Omental fat pad (tissue), 4 donors: ENCODE results near the gene CPXM1. TPM values are rescaled to one million over a fixed set of nuclear protein-coding genes. Genes with fewer than 3 reads are reported as not detected.

ENCODE experiments used
- ATAC-seq: fragments of 150-250 bp; one replicate; pipeline ENCODE4 v1.9.1; 2016; ENCODE audit warnings: mild to moderate bottlenecking, moderate library complexity; ENCODE audit not compliant: low FRiP score
- DNase-seq: peaks from one replicate; pipeline ENCODE4 v3.0.0-alpha.2; 2019; ENCODE audit warnings: low spot score
- CTCF ChIP-seq, 3 donors: fragments of 450-650 bp; IDR thresholded peaks; one replicate each; pipeline ENCODE4 v1.5.1; 2016 to 2017; ENCODE audit warnings: antibody characterized with exemption in 3 of 3, mild to moderate bottlenecking in 3 of 3, moderate library complexity in 2 of 3
- total RNA-seq, 4 donors: library from RNA; depleted of rRNA; stranded (reverse); fragments of >200 nt; gene quantifications; one replicate each; pipeline ENCODE4 v1.1.0, GENCODE V29; 2016

Gene CPXM1
- total RNA-seq, 4 donors from 2014 or later, result 22.1 to 74.1 (median 32.3) TPM

GRCh38 chr20:2763186-2763585 lies 37.2 kb downstream of the CPXM1 start:
- TF ChIP-seq CTCF (IDR thresholded peaks at IDR 0.05), result no peak
- DNase-seq (no peak), ATAC-seq (no peak)

GRCh38 chr20:2762578-2763131 lies 37.8 kb downstream of the CPXM1 start:
- ATAC-seq (no peak), DNase-seq (no peak)
- TF ChIP-seq CTCF (IDR thresholded peaks at IDR 0.05), result no peak

- ATAC-seq (no peak), DNase-seq (no peak)
- TF ChIP-seq CTCF (IDR thresholded peaks at IDR 0.05), result no peak
Observed at GRCh38 chr20:2761885-2762284, 38.5 kb downstream of the CPXM1 start.

- ATAC-seq, result no peak
- DNase-seq, result no peak
- TF ChIP-seq CTCF (IDR thresholded peaks at IDR 0.05), result no peak
Observed at GRCh38 chr20:2760952-2761305, 39.5 kb downstream of the CPXM1 start.

GRCh38 chr20:2760297-2760951 lies 40.0 kb downstream of the CPXM1 start:
- DNase-seq, result no peak
- no peak for TF ChIP-seq CTCF (IDR thresholded peaks at IDR 0.05)
- ATAC-seq, result no peak

- no peak for TF ChIP-seq CTCF (IDR thresholded peaks at IDR 0.05)
- no peak for ATAC-seq
Observed at GRCh38 chr20:2759603-2760296, 40.7 kb downstream of the CPXM1 start.

GRCh38 chr20:2759143-2759542 lies 41.3 kb downstream of the CPXM1 start:
- no peak for TF ChIP-seq CTCF (IDR thresholded peaks at IDR 0.05)
- ATAC-seq (no peak), DNase-seq (no peak)

More at GRCh38 chr20:2759603-2760296, 40.7 kb downstream of the CPXM1 start:
- DNase-seq, result no peak
